Effector memory CD4-positive, alpha-beta T cell (primary cell): ENCODE measurements around the gene KATNB1.

Source experiments
- DNase-seq, 3 donors: peaks; one replicate each; pipeline ENCODE4 v3.0.0-alpha.2; 2020
- H3K27ac ChIP-seq: 2 replicates; pipeline ENCODE4 v1.7.0; 2013; ENCODE audit warnings: mild to moderate bottlenecking, low read length, moderate library complexity; ENCODE audit not compliant: insufficient read depth, poor library complexity, severe bottlenecking
- H3K27me3 ChIP-seq: replicated peaks from 2 replicates; pipeline ENCODE4 v1.7.0; 2013; ENCODE audit warnings: mild to moderate bottlenecking, low read length; ENCODE audit not compliant: insufficient read depth, control insufficient read depth, poor library complexity, severe bottlenecking
- H3K36me3 ChIP-seq: 2 replicates; pipeline ENCODE4 v1.7.0; 2013; ENCODE audit warnings: mild to moderate bottlenecking, low read length, moderate library complexity; ENCODE audit not compliant: control insufficient read depth, insufficient read depth
- H3K4me1 ChIP-seq: 2 replicates; pipeline ENCODE4 v1.7.0; 2013; ENCODE audit warnings: low read length, mild to moderate bottlenecking; ENCODE audit not compliant: control insufficient read depth, insufficient read depth, poor library complexity, severe bottlenecking
- H3K4me3 ChIP-seq: 2 replicates; pipeline ENCODE4 v1.7.0; 2013; ENCODE audit warnings: low read length, low read depth, mild to moderate bottlenecking; ENCODE audit not compliant: insufficient read depth, poor library complexity, severe bottlenecking
- H3K9me3 ChIP-seq: 2 replicates; pipeline ENCODE4 v1.7.0; 2013; ENCODE audit warnings: mild to moderate bottlenecking, low read length, moderate library complexity; ENCODE audit not compliant: control insufficient read depth

Gene KATNB1

GRCh38 chr16:57700781-57701551 is 34.6 kb upstream of the KATNB1 start:
- no peaks in the 10 kb centered on the region for H3K4me1 ChIP-seq
- H3K27ac ChIP-seq: no peak overlapping the region
- H3K4me3 ChIP-seq: no peak overlapping the region
- no peaks in the 10 kb centered on the region for H3K9me3 ChIP-seq
- no peaks in the 10 kb centered on the region for H3K27me3 ChIP-seq
- no peaks in the 10 kb centered on the region for H3K36me3 ChIP-seq
- DNase-seq: no peak

DNA sequence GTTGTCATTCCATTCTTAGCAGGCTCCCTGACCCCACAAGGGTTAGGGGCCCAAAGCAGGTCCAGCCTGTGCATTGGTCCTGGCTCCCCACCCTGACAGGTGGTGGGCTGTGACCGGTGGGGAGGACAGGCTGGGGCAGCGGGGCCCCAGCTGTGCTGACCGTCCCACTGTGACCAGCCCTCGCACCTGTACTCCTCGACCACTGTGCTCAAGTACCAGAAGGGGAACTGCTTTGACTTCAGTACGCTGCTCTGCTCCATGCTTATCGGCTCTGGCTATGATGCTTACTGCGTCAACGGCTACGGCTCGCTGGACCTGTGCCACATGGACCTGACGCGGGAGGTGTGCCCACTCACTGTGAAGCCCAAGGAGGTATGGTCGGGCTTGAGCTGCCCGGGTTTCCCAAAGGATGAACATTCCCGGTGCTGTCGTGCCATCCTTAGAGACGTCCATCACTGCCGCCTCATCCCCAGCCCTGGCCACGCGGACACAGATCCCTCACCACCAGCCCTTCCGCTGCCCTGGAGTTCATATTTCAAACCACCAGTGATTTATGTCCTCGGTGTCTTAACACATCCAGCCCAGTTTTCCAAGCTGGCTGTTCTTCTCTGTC is 33.7 kb upstream of the KATNB1 start:
- H3K9me3 ChIP-seq: no peaks in the 10 kb centered on the region
- H3K36me3 ChIP-seq: no peaks in the 10 kb centered on the region
- no peak overlapping the region for H3K4me3 ChIP-seq
- H3K27ac ChIP-seq: no peak overlapping the region
- DNase-seq: no peak
- no peaks in the 10 kb centered on the region for H3K4me1 ChIP-seq
- no peaks in the 10 kb centered on the region for H3K27me3 ChIP-seq

DNA sequence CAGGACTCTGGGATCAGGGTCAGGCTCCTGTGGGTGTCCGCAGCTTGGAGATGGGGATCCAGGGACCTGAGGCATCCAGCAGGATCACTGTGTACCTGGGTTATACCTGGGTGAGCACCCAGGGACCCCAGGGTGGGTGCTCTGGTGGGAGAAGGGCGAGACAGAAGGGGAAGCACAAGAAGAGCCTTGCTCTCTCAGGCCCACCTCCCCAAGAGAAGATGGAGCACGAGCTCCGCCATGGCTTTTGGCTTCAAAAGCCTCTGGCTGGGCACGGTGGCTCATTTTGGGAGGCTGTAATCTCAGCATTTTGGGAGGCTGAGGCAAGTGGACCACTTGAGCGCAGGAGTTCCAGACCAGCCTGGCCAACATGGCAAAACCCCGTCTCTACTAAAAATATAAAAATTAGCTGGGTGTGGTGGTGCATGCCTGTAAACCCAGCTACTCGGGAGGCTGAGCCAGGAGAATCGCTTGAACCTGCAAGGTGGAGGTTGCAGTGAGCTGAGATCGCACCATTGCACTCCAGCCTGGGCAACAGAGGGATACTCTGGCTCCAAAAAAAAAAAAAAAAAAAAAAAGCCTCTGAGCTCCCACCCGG is 32.1 kb upstream of the KATNB1 start:
- Histone ChIP-seq H3K27me3 (no peaks in the 10 kb centered on the region), H3K4me3 (no peak overlapping the region), H3K27ac (no peak overlapping the region), H3K9me3 (no peaks in the 10 kb centered on the region), H3K36me3 (no peaks in the 10 kb centered on the region), H3K4me1 (no peaks in the 10 kb centered on the region)
- DNase-seq: no peak

DNA sequence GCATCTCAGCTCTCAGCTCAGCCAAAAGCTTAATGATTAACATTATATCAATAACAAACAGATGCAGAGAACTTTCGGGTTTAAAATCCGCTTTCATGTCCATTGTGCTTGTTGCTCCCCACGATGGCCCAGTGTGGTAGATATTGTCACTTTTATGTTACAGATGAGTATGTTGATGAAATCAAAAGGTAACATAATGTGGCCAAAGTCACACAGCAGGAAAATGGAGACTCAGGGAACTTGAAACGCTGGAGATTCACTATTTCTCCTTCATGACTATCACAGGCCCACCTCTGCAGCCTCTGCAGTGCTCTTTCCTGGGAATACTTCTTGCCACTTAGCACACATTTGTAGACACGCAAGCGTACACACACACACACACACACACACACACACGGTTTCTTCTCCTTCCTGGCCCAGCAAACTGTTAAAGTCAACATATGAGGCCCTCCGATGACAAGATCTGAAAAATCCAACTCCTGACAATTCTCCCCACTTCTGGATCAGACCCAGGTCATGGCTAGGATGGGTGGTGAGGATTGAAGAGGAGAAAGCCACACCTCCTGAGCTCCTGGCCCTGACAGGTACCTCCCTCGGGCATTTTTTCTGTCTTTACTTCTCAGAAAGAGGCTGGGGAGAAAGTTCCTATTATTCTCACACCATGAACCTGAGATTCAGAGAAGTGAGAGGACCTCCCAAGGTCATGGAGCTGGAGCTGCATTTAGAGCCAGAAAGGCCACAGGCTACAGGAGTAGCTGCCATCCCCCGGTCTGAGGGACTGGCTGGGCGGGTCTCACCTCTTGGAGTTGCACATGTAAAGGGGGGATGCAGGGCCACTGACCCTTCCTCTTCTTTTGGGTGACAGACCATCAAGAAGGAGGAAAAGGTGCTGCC is 31.3 kb upstream of the KATNB1 start:
- H3K27me3 ChIP-seq: no peaks in the 10 kb centered on the region
- no peaks in the 10 kb centered on the region for H3K4me1 ChIP-seq
- H3K36me3 ChIP-seq: no peaks in the 10 kb centered on the region
- no peak for DNase-seq
- no peaks in the 10 kb centered on the region for H3K9me3 ChIP-seq
- no peak overlapping the region for H3K27ac ChIP-seq
- no peak overlapping the region for H3K4me3 ChIP-seq

DNA sequence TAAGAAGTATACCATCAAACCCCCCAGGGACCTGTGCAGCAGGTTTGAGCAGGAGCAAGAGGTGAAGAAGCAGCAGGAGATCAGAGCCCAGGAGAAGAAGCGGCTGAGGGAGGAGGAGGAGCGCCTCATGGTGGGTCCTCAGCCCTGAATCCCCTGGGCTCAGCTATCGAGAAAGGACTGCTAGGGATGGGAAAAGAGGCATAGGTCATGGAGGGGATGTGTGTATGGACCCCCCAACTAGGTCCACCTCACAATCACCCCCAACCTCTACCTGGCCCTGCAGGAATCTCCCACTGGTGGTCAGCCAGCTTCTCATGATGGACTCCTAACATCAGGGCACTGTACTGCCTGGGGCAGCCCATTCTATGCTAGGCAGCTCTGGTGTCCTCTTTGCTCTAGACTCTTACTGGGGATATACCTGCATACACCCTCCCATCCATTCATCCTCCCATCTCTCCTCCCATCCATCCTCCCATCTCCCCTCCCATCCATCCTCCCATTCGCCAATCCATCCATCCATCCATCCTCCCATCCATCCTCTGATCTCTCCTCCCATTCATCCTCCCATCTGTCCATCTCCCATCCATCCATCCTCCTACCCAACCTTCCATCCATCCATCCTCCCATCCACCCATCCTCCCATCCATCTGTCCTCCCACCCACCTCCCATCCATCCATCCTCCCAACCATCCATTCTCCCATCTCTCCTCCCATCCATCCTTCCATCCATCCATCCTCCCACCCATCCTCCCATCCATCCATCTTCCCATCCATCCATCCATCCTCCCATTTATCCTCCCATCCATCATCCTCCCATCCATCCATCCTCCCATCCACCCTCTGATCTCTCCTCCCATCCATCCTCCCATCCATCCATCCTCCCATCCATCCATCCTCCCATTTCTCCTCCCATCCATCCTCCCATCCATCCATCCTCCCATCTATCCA is 30.4 kb upstream of the KATNB1 start:
- DNase-seq: no peak
- Histone ChIP-seq H3K27me3 (no peaks in the 10 kb centered on the region), H3K4me3 (no peak overlapping the region), H3K36me3 (no peaks in the 10 kb centered on the region), H3K4me1 (no peaks in the 10 kb centered on the region), H3K9me3 (no peaks in the 10 kb centered on the region), H3K27ac (no peak overlapping the region)

DNA sequence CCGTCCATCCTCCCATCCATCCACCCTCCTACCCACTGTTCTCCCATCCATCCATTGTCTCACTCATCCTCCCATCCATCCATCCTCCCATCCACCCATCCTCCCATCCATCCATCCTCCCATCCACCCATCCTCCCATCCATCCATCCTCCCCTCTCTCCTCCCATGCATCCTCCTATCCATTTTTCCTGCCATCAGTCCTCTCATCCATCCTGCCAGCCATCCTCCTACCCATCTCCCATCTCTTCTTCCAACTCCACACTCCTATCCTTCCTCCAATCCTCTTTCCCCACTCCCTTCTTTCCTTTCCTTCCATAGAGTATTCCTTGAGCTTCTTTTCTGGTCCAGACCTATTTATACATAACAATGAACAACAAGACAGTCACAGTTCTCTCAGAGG is 28.9 kb upstream of the KATNB1 start:
- H3K9me3 ChIP-seq: no peaks in the 10 kb centered on the region
- H3K4me1 ChIP-seq: no peaks in the 10 kb centered on the region
- no peaks in the 10 kb centered on the region for H3K27me3 ChIP-seq
- no peaks in the 10 kb centered on the region for H3K36me3 ChIP-seq
- no peak overlapping the region for H3K27ac ChIP-seq
- no peak for DNase-seq
- H3K4me3 ChIP-seq: no peak overlapping the region

GRCh38 chr16:57707331-57707730 is 28.2 kb upstream of the KATNB1 start:
- Histone ChIP-seq H3K4me3 (no peak overlapping the region), H3K27ac (no peak overlapping the region), H3K9me3 (no peaks in the 10 kb centered on the region), H3K4me1 (no peaks in the 10 kb centered on the region), H3K27me3 (no peaks in the 10 kb centered on the region), H3K36me3 (no peaks in the 10 kb centered on the region)
- no peak for DNase-seq

- no peak overlapping the region for H3K27ac ChIP-seq
Observed at GRCh38 chr16:57708168-57708567, 27.4 kb upstream of the KATNB1 start.

DNA sequence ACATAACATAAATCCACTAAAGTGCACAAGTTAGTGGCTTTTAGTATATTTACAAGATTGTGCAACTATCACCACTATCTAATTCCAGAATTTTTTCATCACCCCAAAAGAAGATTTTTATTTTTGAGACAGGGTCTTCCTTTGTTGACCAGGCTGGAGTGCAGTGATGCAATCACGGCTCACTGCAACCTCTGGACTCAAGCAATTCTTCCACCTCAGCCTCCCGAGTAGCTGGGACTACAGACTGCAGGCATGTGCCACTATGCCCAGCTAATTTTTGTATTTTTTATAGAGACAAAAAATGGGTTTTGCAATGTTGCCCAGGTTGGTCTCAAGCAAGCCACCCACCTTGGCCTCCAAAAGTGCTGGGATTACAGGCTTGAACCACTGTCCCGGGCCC is 25.9 kb upstream of the KATNB1 start:
- DNase-seq: no peak
- H3K27me3 ChIP-seq: no peaks in the 10 kb centered on the region
- no peak overlapping the region for H3K27ac ChIP-seq
- H3K9me3 ChIP-seq: no peaks in the 10 kb centered on the region
- no peaks in the 10 kb centered on the region for H3K4me1 ChIP-seq
- H3K4me3 ChIP-seq: no peak overlapping the region
- H3K36me3 ChIP-seq: no peaks in the 10 kb centered on the region

More at GRCh38 chr16:57708168-57708567, 27.4 kb upstream of the KATNB1 start:
- no peak for DNase-seq
- Histone ChIP-seq H3K4me1 (no peaks in the 10 kb centered on the region), H3K36me3 (no peaks in the 10 kb centered on the region), H3K27me3 (no peaks in the 10 kb centered on the region), H3K4me3 (no peak overlapping the region), H3K9me3 (no peaks in the 10 kb centered on the region)
